GM13976 (cell line): ENCODE results near the gene MYT1.

ENCODE experiments used
- DNase-seq: peaks from one replicate; pipeline ENCODE4 v3.0.0; 2012; ENCODE audit warnings: low spot score
- CTCF ChIP-seq: IDR thresholded peaks from 2 replicates; pipeline ENCODE4 v1.5.1; 2012; ENCODE audit warnings: borderline replicate concordance, mild to moderate bottlenecking; ENCODE audit not compliant: insufficient read depth; ENCODE audit errors: extremely low read depth, missing control alignments, control extremely low read depth
- in situ Hi-C: fragments of 300-500 bp; cut with MboI; formaldehyde crosslinking; loops from one replicate; pipeline ENCODE4 v1.12.0; 2022; ENCODE audit warnings: low sequenced_read_pairs, mixed read lengths, inconsistent platforms; ENCODE audit not compliant: unreplicated experiment

The MYT1 gene

GRCh38 chr20:64253443-64253842 is 89.2 kb downstream of the MYT1 start:
- in situ Hi-C loops: no loop called here
- DNase-seq: no peak
- TF ChIP-seq CTCF: no peak

- TF ChIP-seq CTCF: no peak
- in situ Hi-C loops: no loop called here
- no peak for DNase-seq
Observed at GRCh38 chr20:64254156-64254555, 89.9 kb downstream of the MYT1 start.

GRCh38 chr20:64254571-64255360 is 90.5 kb downstream of the MYT1 start:
- TF ChIP-seq CTCF: no peak
- DNase-seq: no peak
- in situ Hi-C loops: no loop called here

- in situ Hi-C loops: no loop called here
- DNase-seq: peak; percentile 98
- no peak for TF ChIP-seq CTCF
Observed at GRCh38 chr20:64255361-64256281, 91.4 kb downstream of the MYT1 start, which contains the start of gene PCMTD2. PCMTD2 (plus strand) TSS chr20:64255748; CDS start chr20:64259966, 4,218 bp downstream.

- TF ChIP-seq CTCF: no peak
- DNase-seq: no peak
- in situ Hi-C loops: no loop called here
Observed at GRCh38 chr20:64256282-64256935, 92.2 kb downstream of the MYT1 start.

GRCh38 chr20:64257107-64257757 is 93.0 kb downstream of the MYT1 start:
- in situ Hi-C loops: no loop called here
- DNase-seq: no peak
- no peak for TF ChIP-seq CTCF
